Ishikawa (cell line): Measurements from ENCODE around the gene MPZ.
A peak's percentile ranks its signal among the peaks of the same experiment; 100 is the strongest.

Experiments used
- CEBPB ChIP-seq: IDR thresholded peaks from 2 replicates; pipeline ENCODE4 v1.6.1; 2012
- CREB1 ChIP-seq: IDR thresholded peaks from 2 replicates; pipeline ENCODE4 v1.6.1; 2012; ENCODE audit warnings: low read depth
- EGR1 ChIP-seq: IDR thresholded peaks from 2 replicates; pipeline ENCODE4 v1.6.1; 2012
- EP300 ChIP-seq: IDR thresholded peaks from 2 replicates; pipeline ENCODE4 v1.6.1; 2012; ENCODE audit warnings: borderline replicate concordance
- FOXM1 ChIP-seq: IDR thresholded peaks from 2 replicates; pipeline ENCODE4 v1.6.1; 2012; ENCODE audit warnings: low read depth, borderline replicate concordance
- NFIC ChIP-seq: IDR thresholded peaks from 2 replicates; pipeline ENCODE4 v1.6.1; 2012
- RAD21 ChIP-seq: IDR thresholded peaks from 2 replicates; pipeline ENCODE4 v1.6.1; 2012; ENCODE audit warnings: low read depth
- TAF1 ChIP-seq: IDR thresholded peaks from 2 replicates; pipeline ENCODE4 v1.6.1; 2012; ENCODE audit warnings: low read depth, mild to moderate bottlenecking
- TCF12 ChIP-seq: IDR thresholded peaks from 2 replicates; pipeline ENCODE4 v1.6.1; 2012; ENCODE audit warnings: low read depth
- TEAD4 ChIP-seq: IDR thresholded peaks from 2 replicates; pipeline ENCODE4 v1.6.1; 2012
- YY1 ChIP-seq: IDR thresholded peaks from 2 replicates; pipeline ENCODE4 v1.6.1; 2012; ENCODE audit warnings: low read depth
- ZBTB7A ChIP-seq: IDR thresholded peaks from 2 replicates; pipeline ENCODE4 v1.6.1; 2012; ENCODE audit warnings: low read depth
- TF ChIP-seq, protein P1 (sequence below): IDR thresholded peaks from 2 replicates; pipeline ENCODE4 v1.6.1; 2012
- TF ChIP-seq, protein P2 (sequence below): IDR thresholded peaks from 2 replicates; pipeline ENCODE4 v1.6.1; 2012; ENCODE audit warnings: low read depth, mild to moderate bottlenecking
- TF ChIP-seq, protein P3 (sequence below): IDR thresholded peaks from 2 replicates; pipeline ENCODE4 v1.6.1; 2012

The MPZ gene

DNA sequence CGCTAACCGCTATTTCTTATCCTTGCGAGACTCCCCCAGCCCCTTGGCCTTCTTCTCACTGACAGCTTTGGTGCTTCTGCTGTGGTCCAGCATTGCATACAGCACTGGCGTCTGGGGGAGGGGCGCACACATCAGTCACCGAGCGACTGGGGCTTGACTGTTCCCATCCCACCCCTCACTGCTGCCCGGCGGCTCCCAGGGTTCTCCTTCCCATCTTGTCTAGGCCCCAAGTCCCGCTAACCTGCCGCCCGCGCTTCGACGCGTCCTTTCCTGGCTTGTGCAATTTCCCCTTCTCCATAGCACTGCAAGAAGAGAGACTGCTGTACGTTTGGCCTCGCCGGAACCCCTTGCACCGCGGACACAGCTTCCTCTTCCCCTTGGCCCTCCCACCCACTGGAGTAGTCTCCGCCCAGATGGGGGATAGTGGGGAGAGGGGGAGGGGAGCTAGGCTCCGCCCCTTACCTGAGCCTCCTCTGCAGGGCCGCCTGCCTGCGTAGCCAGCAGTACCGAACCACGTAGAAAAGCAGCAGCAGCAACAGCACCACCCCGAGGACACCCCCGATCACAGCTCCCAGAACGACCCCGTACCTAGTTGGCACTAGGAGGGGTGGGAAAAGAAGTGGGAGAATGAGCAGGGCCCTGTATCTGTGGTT is 3.8 kb downstream of the MPZ start:
- TF ChIP-seq CEBPB: 0 out of 2 replicates have a peak, but pooled peaks have one; percentile 14
- no peak for TF ChIP-seq NFIC

DNA sequence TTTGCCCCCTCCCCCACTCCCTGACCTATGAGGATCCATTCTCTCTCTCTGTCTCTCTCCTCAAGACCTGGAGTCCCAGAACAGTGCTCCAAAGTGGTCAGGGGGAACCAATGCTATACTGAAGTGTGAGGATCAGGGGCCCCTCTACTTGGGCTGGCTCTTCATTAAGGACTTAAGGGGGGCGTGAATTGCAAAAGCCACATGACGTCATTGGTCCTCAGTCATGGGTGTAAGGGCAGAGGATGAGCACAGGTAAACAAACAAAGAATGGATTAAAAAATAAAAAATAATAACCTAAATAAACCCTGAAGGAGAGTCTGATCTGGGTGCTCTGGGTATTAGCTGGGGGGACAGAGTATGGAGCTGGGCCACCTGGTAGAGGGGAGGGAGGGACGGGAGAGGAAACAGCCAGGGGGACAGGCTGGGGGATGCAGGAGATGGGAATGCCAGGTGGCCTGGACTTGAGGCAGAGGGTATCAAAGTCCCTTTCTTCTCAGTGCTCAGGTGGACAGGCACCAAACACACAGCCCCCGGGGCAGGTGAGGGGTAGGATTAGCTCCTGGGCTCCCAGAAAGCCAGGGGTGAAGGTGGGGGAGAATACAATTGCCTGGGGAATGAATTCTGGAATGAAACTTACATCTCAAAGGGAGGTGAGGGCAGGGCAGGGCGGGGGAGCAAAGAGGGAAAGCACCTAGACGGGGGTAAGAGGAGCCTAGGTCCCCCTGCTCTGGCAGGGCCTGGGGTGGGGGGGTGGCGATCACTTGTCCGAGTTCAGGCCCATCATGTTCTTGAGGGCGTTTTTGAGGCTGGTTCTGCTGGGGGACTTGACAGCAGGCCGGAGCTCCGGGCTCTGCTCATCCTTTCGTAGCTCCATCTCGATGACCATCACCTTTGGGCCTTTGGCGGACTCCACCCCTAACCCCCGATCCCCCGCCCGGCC is 4.6 kb downstream of the MPZ start:
- TF ChIP-seq CEBPB (no peak), ZBTB7A (no peak), YY1 (no peak), EGR1 (no peak), TEAD4 (no peak), TCF12 (no peak), TAF1 (no peak), NFIC (no peak), CREB1 (no peak), EP300 (no peak), RAD21 (no peak), FOXM1 (no peak)
- TF ChIP-seq, protein P1, sequence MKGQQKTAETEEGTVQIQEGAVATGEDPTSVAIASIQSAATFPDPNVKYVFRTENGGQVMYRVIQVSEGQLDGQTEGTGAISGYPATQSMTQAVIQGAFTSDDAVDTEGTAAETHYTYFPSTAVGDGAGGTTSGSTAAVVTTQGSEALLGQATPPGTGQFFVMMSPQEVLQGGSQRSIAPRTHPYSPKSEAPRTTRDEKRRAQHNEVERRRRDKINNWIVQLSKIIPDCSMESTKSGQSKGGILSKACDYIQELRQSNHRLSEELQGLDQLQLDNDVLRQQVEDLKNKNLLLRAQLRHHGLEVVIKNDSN: no peak
- TF ChIP-seq, protein P2, sequence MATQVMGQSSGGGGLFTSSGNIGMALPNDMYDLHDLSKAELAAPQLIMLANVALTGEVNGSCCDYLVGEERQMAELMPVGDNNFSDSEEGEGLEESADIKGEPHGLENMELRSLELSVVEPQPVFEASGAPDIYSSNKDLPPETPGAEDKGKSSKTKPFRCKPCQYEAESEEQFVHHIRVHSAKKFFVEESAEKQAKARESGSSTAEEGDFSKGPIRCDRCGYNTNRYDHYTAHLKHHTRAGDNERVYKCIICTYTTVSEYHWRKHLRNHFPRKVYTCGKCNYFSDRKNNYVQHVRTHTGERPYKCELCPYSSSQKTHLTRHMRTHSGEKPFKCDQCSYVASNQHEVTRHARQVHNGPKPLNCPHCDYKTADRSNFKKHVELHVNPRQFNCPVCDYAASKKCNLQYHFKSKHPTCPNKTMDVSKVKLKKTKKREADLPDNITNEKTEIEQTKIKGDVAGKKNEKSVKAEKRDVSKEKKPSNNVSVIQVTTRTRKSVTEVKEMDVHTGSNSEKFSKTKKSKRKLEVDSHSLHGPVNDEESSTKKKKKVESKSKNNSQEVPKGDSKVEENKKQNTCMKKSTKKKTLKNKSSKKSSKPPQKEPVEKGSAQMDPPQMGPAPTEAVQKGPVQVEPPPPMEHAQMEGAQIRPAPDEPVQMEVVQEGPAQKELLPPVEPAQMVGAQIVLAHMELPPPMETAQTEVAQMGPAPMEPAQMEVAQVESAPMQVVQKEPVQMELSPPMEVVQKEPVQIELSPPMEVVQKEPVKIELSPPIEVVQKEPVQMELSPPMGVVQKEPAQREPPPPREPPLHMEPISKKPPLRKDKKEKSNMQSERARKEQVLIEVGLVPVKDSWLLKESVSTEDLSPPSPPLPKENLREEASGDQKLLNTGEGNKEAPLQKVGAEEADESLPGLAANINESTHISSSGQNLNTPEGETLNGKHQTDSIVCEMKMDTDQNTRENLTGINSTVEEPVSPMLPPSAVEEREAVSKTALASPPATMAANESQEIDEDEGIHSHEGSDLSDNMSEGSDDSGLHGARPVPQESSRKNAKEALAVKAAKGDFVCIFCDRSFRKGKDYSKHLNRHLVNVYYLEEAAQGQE: no peak
- TF ChIP-seq, protein P3, sequence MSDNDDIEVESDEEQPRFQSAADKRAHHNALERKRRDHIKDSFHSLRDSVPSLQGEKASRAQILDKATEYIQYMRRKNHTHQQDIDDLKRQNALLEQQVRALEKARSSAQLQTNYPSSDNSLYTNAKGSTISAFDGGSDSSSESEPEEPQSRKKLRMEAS: no peak

DNA sequence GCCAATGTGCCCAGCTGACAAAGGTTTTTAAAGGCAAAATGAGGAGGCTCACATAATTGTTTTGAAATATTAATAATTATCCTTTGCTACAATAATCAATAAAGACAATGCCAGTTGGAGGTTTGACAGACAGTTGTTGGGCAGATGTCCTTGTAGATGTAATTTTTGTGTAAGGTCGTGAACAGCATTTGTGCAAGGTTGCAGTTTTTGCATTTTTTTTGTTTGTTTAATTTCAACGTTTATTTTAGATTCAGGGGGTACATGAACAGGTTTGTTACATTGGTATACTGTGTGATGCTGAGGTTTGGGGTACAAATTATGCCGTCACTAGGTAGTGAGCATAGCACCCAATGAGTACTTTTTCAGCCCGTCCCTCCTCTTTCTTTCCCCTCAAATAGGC is 9.3 kb downstream of the MPZ start:
- TF ChIP-seq, protein P1: no peak
- TF ChIP-seq EP300: no peak
- TF ChIP-seq EGR1: no peak
- no peak for TF ChIP-seq CEBPB
- TF ChIP-seq RAD21: no peak
- TF ChIP-seq, protein P2: no peak
- no peak for TF ChIP-seq FOXM1
- TF ChIP-seq CREB1: no peak
- TF ChIP-seq YY1: no peak
- no peak for TF ChIP-seq NFIC
- TF ChIP-seq ZBTB7A: no peak
- no peak for TF ChIP-seq TCF12
- TF ChIP-seq TEAD4: no peak
- TF ChIP-seq TAF1: no peak
- TF ChIP-seq, protein P3: no peak

DNA sequence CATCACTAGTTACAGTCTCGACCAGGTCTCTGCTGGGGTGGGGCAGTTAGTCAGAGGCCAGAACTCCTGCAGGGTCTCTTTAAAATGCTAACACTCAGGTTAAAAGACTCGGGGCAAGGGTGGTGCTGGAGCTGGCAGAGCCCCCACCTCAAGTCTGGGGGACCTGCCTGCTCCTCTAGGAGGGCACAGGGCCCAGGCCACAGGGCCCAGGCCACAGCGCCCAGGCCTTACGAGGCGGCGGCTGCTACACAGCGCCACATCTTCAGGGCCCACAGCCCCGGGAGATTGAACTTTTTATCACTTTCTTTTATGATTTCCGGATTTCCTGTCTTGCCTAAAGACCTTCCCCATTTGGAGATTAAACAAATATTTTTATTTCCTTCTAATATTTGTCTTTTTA is 10.4 kb downstream of the MPZ start:
- no peak for TF ChIP-seq TAF1
- no peak for TF ChIP-seq NFIC
- no peak for TF ChIP-seq CEBPB
- TF ChIP-seq, protein P3: no peak

DNA sequence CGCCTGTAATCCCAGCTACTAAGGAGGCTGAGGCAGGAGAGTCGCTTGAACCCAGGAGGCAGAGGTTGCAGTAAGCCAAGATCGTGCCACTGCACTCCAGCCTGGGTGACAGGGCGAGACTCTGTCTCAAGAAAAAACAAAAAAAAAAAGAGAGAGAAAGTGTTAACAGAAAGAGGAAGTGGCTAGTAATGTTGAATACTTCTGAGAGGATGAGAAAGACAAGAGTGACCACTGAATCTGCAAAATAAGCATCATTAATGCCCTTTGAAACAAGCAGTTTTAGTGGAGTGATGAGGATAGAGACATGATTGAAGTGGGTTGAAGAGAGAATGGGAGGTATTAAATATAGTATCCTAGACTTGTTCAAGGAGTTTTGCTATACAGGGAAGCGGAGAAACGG is 11.7 kb downstream of the MPZ start:
- no peak for TF ChIP-seq FOXM1
- no peak for TF ChIP-seq ZBTB7A
- TF ChIP-seq YY1: no peak
- TF ChIP-seq RAD21: no peak
- no peak for TF ChIP-seq CREB1
- no peak for TF ChIP-seq TCF12
- TF ChIP-seq, protein P3: no peak
- TF ChIP-seq EGR1: no peak
- no peak for TF ChIP-seq CEBPB
- TF ChIP-seq, protein P1: no peak
